ENCODE measurements around the gene LYPLA2. TPM values are rescaled to one million over a fixed set of nuclear protein-coding genes. Genes with fewer than 3 reads are reported as not detected.

Gene LYPLA2
- total RNA-seq (10 to 100 TPM; 22.0 to 31.9 (median 27.0) TPM), polyA plus RNA-seq (10 to 100 TPM; 25.8 to 54.5 TPM)
- long read RNA-seq, donor 1, transcript LYPLA2-205 (10 exons, 1,810 nt), result major isoform, 29 of 47 reads
- long read RNA-seq, donor 1, partial matches to known transcripts, result 4 of 47 reads
- long read RNA-seq, donor 1, other reads (novel, unspliced or antisense), result 14 of 47 reads
- long read RNA-seq, donor 2, transcript LYPLA2-205 (10 exons, 1,810 nt), result major isoform, 35 of 50 reads
- long read RNA-seq, donor 2, partial matches to known transcripts, result 3 of 50 reads
- long read RNA-seq, donor 2, other reads (novel, unspliced or antisense), result 11 of 50 reads
- long read RNA-seq, donor 3, transcript LYPLA2-205 (10 exons, 1,810 nt), result major isoform, 113 of 133 reads
- long read RNA-seq, donor 3, partial matches to known transcripts, result 5 of 133 reads
- long read RNA-seq, donor 3, other reads (novel, unspliced or antisense), result 15 of 133 reads

GRCh38 chr1:23790696-23791515 is at the start of gene LYPLA2:
Gene LYPLA2 (plus strand): TSS chr1:23791145. CDS start chr1:23792683, 1,538 bp downstream.
- no peak for TF ChIP-seq CTCF (IDR thresholded peaks at IDR 0.05)
- peak; percentile 94 to 95 for DNase-seq
- intact Hi-C loops (cut with DNase I), result no loop called here
- Histone ChIP-seq H3K36me3 (peaks cover 0 to 62% (median 34%) of the 10 kb centered on the region in 9 donors), H3K27me3 (no peaks in the 10 kb centered on the region), H3K4me1 (peaks cover 4 to 37% (median 27%) of the 10 kb centered on the region in 9 donors), H3K4me3 (peak within 1 kb of the TSS; percentile 57 to 88 (median 82)), H3K9me3 (no peaks in the 10 kb centered on the region), H3K27ac (peak within 1 kb of the TSS in 9 of 10 donors; percentile 57 to 91 (median 84))
- ATAC-seq, result peak; percentile 83 to 96 (median 94)
- 1% methylated on average over 43 to 47 of the region's 47 CpGs for WGBS, 2 donors

- no peaks in the 10 kb centered on the region for H3K9me3 ChIP-seq
- no peak for DNase-seq
- H3K4me1 ChIP-seq, result peaks cover 5 to 35% (median 31%) of the 10 kb centered on the region in 9 donors
- WGBS, 2 donors, result 85 to 91% methylated on average over 5 of the region's 5 CpGs
- no peak overlapping the region for H3K4me3 ChIP-seq
- H3K27me3 ChIP-seq, result no peaks in the 10 kb centered on the region
- ATAC-seq, result no peak
- intact Hi-C loops (cut with DNase I), result loop anchor here in 7 of 10 donors (5.0 to 10.0 kb wide), 4 partner anchors 44 to 187 kb away; partner anchors contain the start of genes RPL11 (in 5 of the 7) and ID3 (in 2 of the 7)
- H3K27ac ChIP-seq, result no peak overlapping the region
- no peak for TF ChIP-seq CTCF (IDR thresholded peaks at IDR 0.05)
- peaks cover 0 to 13% (median 0%) of the 10 kb centered on the region in 9 donors for H3K36me3 ChIP-seq
These were observed 49.3 kb upstream of the LYPLA2 start for GRCh38 chr1:23741609-23742008.

GRCh38 chr1:23742670-23743286 is 48.2 kb upstream of the LYPLA2 start:
- intact Hi-C loops (cut with DNase I), result loop anchor here in 7 of 10 donors (5.0 to 10.0 kb wide), 4 partner anchors 45 to 188 kb away; partner anchors contain the start of genes RPL11 (in 5 of the 7) and ID3 (in 2 of the 7)
- Histone ChIP-seq H3K4me3 (peak overlapping the region; percentile 70 to 100 (median 96)), H3K36me3 (peaks cover 0 to 23% (median 3%) of the 10 kb centered on the region in 9 donors), H3K9me3 (no peaks in the 10 kb centered on the region), H3K4me1 (peaks cover 5 to 45% (median 36%) of the 10 kb centered on the region in 9 donors), H3K27ac (peak overlapping the region; percentile 88 to 98 (median 94)), H3K27me3 (no peaks in the 10 kb centered on the region)
- 9 to 10% methylated on average over 28 of the region's 28 CpGs for WGBS, 2 donors
- no peak for DNase-seq
- peak in 7 of 8 donors; percentile 11 to 51 (median 29) for ATAC-seq
- TF ChIP-seq CTCF (IDR thresholded peaks at IDR 0.05), result peak in 1 of 9 donors; percentile 2
